HepG2 (cell line): Measurements from ENCODE around the gene UBE2R2. TPM values are rescaled to one million over a fixed set of nuclear protein-coding genes. Genes with fewer than 3 reads are reported as not detected.
A peak's percentile ranks its signal among the peaks of the same experiment; 100 is the strongest.

ENCODE experiments used
- ATAC-seq: fragments of 200-7000 bp; cut with Tn5 transposase; 3 replicates; pipeline ENCODE4 v1.9.1; 2020; ENCODE audit warnings: mild to moderate bottlenecking, moderate library complexity
- BruUV-seq: library from RNA; stranded (reverse); fragments of 400-500 nt; replicated peaks from 2 replicates; lab custom pipeline; 2021; lab: Mats Ljungman, UMichigan
- CTCF ChIA-PET: fragments of 300-600 bp; formaldehyde crosslinking; extraction: SDS; loops from one replicate; lab custom pipeline; 2021; ENCODE audit warnings: low total read pairs, inconsistent platforms, low intra/inter-chr PET ratio; lab: Yijun Ruan, JAX
- POLR2A ChIA-PET: fragments of 350-600 bp; sonication (Branson Sonifier 250); formaldehyde crosslinking; loops from one replicate; lab custom pipeline; 2020; ENCODE audit warnings: antibody characterized with exemption, inconsistent platforms; lab: Yijun Ruan, JAX
- DNase-seq: peaks from one replicate; pipeline ENCODE4 v3.0.0-alpha.2; 2015; ENCODE audit warnings: low spot score
- FAIRE-seq: peaks from 3 replicates; lab custom pipeline; 2011; peaks lifted over from hg19 to GRCh38; lab: Jason Lieb, UNC
- H2AFZ ChIP-seq: one replicate; pipeline ENCODE4 v1.6.1; 2011; ENCODE audit warnings: low read length, inconsistent platforms
- H3K27ac ChIP-seq: fragments of 300-600 bp; 3 replicates; pipeline ENCODE4 v1.8.0; 2011; ENCODE audit warnings: mixed run types, mild to moderate bottlenecking, mixed read lengths, low read length, inconsistent platforms; ENCODE audit not compliant: insufficient read depth; ENCODE audit errors: extremely low read length
- H3K27me3 ChIP-seq, 2 experiments: fragments of 200-600 bp in 1 of 2; 2 replicates in 1 of 2; 3 replicates in 1 of 2; pipeline versions ENCODE4 v1.6.0 to v1.8.0; 2011; ENCODE audit warnings: low read length in 2 of 2, mild to moderate bottlenecking in 2 of 2, moderate library complexity in 2 of 2, inconsistent platforms in 1 of 2; ENCODE audit not compliant: insufficient read depth in 2 of 2, control insufficient read depth in 1 of 2
- H3K36me3 ChIP-seq, 2 experiments: fragments of 200-600 bp in 1 of 2; replicated peaks in 1 of 2; 2 replicates in 1 of 2; 3 replicates in 1 of 2; pipeline versions ENCODE4 v1.5.1 to v1.8.0; 2011; ENCODE audit warnings: low read length in 2 of 2, inconsistent platforms in 1 of 2; ENCODE audit not compliant: insufficient read depth in 2 of 2, control insufficient read depth in 1 of 2
- H3K4me1 ChIP-seq: 2 replicates; pipeline ENCODE4 v1.5.1; 2012; ENCODE audit warnings: low read length, inconsistent platforms; ENCODE audit not compliant: insufficient read depth
- H3K4me2 ChIP-seq: 2 replicates; pipeline ENCODE4 v1.6.0; 2011; ENCODE audit warnings: low read depth, low read length, inconsistent platforms
- H3K4me3 ChIP-seq, 3 experiments: fragments of 200-600 bp in 1 of 3; sonication (generic), shearing (Covaris generic) in 1 of 3; replicated peaks in 1 of 3; 2 replicates each; pipeline ENCODE4 v1.5.1; 2011 to 2016; ENCODE audit warnings: low read length in 3 of 3, inconsistent platforms in 2 of 3, low read depth in 2 of 3, mild to moderate bottlenecking in 2 of 3, control low read depth in 1 of 3, mixed read lengths in 1 of 3; ENCODE audit not compliant: insufficient read depth in 1 of 3
- H3K79me2 ChIP-seq: one replicate; pipeline ENCODE4 v1.6.1; 2011; ENCODE audit warnings: low read length, inconsistent platforms; ENCODE audit not compliant: insufficient read depth
- H3K9ac ChIP-seq: 2 replicates; pipeline ENCODE4 v1.6.0; 2011; ENCODE audit warnings: mild to moderate bottlenecking, low read depth, low read length, inconsistent platforms; ENCODE audit not compliant: insufficient read depth
- H3K9me3 ChIP-seq: 2 replicates; pipeline ENCODE4 v1.5.1; 2012; ENCODE audit warnings: mild to moderate bottlenecking, low read length
- H4K20me1 ChIP-seq: 2 replicates; pipeline ENCODE4 v1.6.0; 2011; ENCODE audit warnings: inconsistent platforms, mild to moderate bottlenecking, low read length, moderate library complexity; ENCODE audit not compliant: insufficient read depth
- ASH2L ChIP-seq: fragments of 300-600, 200-600 bp; sonication (generic); IDR thresholded peaks from 2 replicates; pipeline ENCODE4 v1.7.0; 2017; ENCODE audit warnings: low read depth, mild to moderate bottlenecking, moderate library complexity, mixed read lengths, low read length; ENCODE audit not compliant: insufficient read length
- DNMT3B ChIP-seq: conservative IDR thresholded peaks from 2 replicates; pipeline ENCODE4 v1.6.1; 2016; ENCODE audit warnings: missing biosample characterization, control low read depth
- EHMT2 ChIP-seq: fragments of 200-600 bp; sonication (generic); IDR thresholded peaks from 2 replicates; pipeline ENCODE4 v1.7.0; 2017; ENCODE audit warnings: antibody characterized with exemption, low read depth, low read length, borderline replicate concordance
- HNF4A ChIP-seq: sonication (generic); formaldehyde crosslinking; IDR thresholded peaks from 2 replicates; pipeline ENCODE4 v1.4.0; 2020; ENCODE audit warnings: missing genetic modification reagents
- MEF2D ChIP-seq: sonication (generic); formaldehyde crosslinking; IDR thresholded peaks from 2 replicates; pipeline ENCODE4 v1.5.1; 2020; ENCODE audit warnings: mild to moderate bottlenecking, missing genetic modification reagents
- SMC3 ChIP-seq: IDR thresholded peaks from 2 replicates; pipeline ENCODE4 v1.6.1; 2011; ENCODE audit warnings: low read length, improper control_type of control experiment
- SOX5 ChIP-seq: IDR thresholded peaks from 2 replicates; pipeline ENCODE4 v1.6.1; 2016; ENCODE audit warnings: borderline replicate concordance
- TCF7 ChIP-seq: sonication (generic); IDR thresholded peaks from 2 replicates; pipeline ENCODE4 v1.6.1; 2016; ENCODE audit warnings: antibody characterized with exemption, low read depth
- THYN1 ChIP-seq: sonication (generic); formaldehyde crosslinking; IDR thresholded peaks from 2 replicates; pipeline ENCODE4 v1.8.1; 2023; ENCODE audit warnings: low read depth, mild to moderate bottlenecking, moderate library complexity, missing genetic modification reagents, borderline replicate concordance
- ZBTB42 ChIP-seq: sonication (generic); formaldehyde crosslinking; IDR thresholded peaks from 2 replicates; pipeline ENCODE4 v1.5.0; 2020; ENCODE audit warnings: mild to moderate bottlenecking, missing genetic modification reagents
- ZKSCAN1 ChIP-seq: fragments of 150-350 bp; IDR thresholded peaks from 2 replicates; pipeline ENCODE4 v1.6.1; 2014; ENCODE audit warnings: low read length
- ZNF10 ChIP-seq: sonication (generic); formaldehyde crosslinking; IDR thresholded peaks from 2 replicates; pipeline ENCODE4 v1.4.0; 2020; ENCODE audit warnings: mild to moderate bottlenecking, low read depth, missing genetic modification reagents, borderline replicate concordance
- WGBS: methylation state at CpG from one replicate; pipeline ENCODE4 v1.1.6; 2017; ENCODE audit warnings: low lambda C conversion rate; 5-methylcytosine and 5-hydroxymethylcytosine counted together
- in situ Hi-C: cut with HindIII; loops from 2 replicates; pipeline ENCODE4 v1.10.0; 2017; ENCODE audit warnings: low pct_unique_long_range_greater_than_20kb; ENCODE audit not compliant: extremely low pct_ligation_motif_present
- intact Hi-C: fragments of 100-400 bp; cut with micrococcal nuclease; formaldehyde crosslinking; loops from one replicate; pipeline ENCODE4 v1.10.0; 2022; ENCODE audit not compliant: unreplicated experiment
- polyA plus RNA-seq, 8 experiments: library from polyadenylated mRNA; depleted of rRNA in 3 of 8; stranded (reverse) in 7 of 8; unstranded in 1 of 8; fragments of >200 nt; fragmentation: Illumina TruSeq in 4 of 8; extraction: Trizol in 4 of 8; gene quantifications; 2 replicates each; pipeline versions ENCODE4 v1.2.1 to v1.2.3, GENCODE V29; 2011 to 2016; ENCODE audit warnings: low read depth in 4 of 8, missing spikeins in 1 of 8, mixed read lengths in 1 of 8; ENCODE audit not compliant: insufficient read depth in 1 of 8
- total RNA-seq, 5 experiments: library from RNA; depleted of rRNA; stranded (reverse); fragments of >200 nt; fragmentation: Illumina TruSeq; extraction: Trizol; gene quantifications; 2 replicates each; pipeline ENCODE4 v1.2.3, GENCODE V29; 2016; ENCODE audit warnings: low read depth in 1 of 5
- TF ChIP-seq, protein P1 (sequence below), 2 experiments: sonication (generic) in 1 of 2; formaldehyde crosslinking in 1 of 2; IDR thresholded peaks; 2 replicates each; pipeline versions ENCODE4 v1.5.1 to v1.6.1; 2011 to 2020; ENCODE audit warnings: borderline replicate concordance in 1 of 2, low read depth in 1 of 2, low read length in 1 of 2, mild to moderate bottlenecking in 1 of 2, missing genetic modification reagents in 1 of 2, moderate library complexity in 1 of 2
- TF ChIP-seq, protein P2 (sequence below): IDR thresholded peaks from 2 replicates; pipeline ENCODE4 v1.4.0; 2020; ENCODE audit warnings: mild to moderate bottlenecking, missing genetic modification reagents
- TF ChIP-seq, protein P3 (sequence below): IDR thresholded peaks from 2 replicates; pipeline ENCODE4 v1.6.1; 2016; ENCODE audit warnings: low read depth, borderline replicate concordance

The UBE2R2 gene
- total and polyA plus RNA-seq, 2 of the 13 experiments (the other 11 are each of a cell fraction or from before 2014, with no cell fraction given): 14.8 to 20.9 TPM

- Histone ChIP-seq H3K9ac (peak overlapping the region; percentile 9; the same call in 1 of the 2 replicates), H3K4me2 (peak overlapping the region; percentile 56), H3K4me1 (peaks cover 49% of the 10 kb centered on the region), H4K20me1 (peaks cover 6% of the 10 kb centered on the region; the same call in 1 of the 2 replicates), H3K27ac (peak overlapping the region; percentile 51), H3K27me3 (no peaks in the 10 kb centered on the region; a peak in 1 of 5 replicates), H3K9me3 (no peaks in the 10 kb centered on the region), H3K36me3 (no peaks in the 10 kb centered on the region), H3K79me2 (peaks cover 16% of the 10 kb centered on the region), H3K4me3 (no peak overlapping the region; a peak in 1 of 6 replicates), H2AFZ (no peak overlapping the region)
- in situ Hi-C loops (no loop called here), intact Hi-C loops (loop anchor here (1.0 kb wide), 1 partner anchor 38 kb away; no protein-coding TSS in a partner anchor)
- ChIA-PET CTCF (interaction anchor here (2.8 kb wide), 1 partner anchor 38 kb away, joined by 27 read pairs; no protein-coding TSS in a partner anchor), POLR2A (interaction anchor here (0.5 to 1.4 kb wide), 4 partner anchors 9 to 260 kb away, joined by 3 to 8 read pairs (median 3); no protein-coding TSS in a partner anchor)
- BruUV-seq: no TSS peak
- FAIRE-seq (no peak), ATAC-seq (no peak), DNase-seq (peak; percentile 50)
- 34% methylated on average over 8 of the region's 8 CpGs for WGBS
- TF ChIP-seq DNMT3B (CRISPR knock-in tag) (0 out of 2 replicates have a peak, but pooled peaks have one; percentile 63), ASH2L (peak; percentile 7), ZKSCAN1 (peak; percentile 95), HNF4A (0 out of 2 replicates have a peak, but pooled peaks have one; percentile 1), ZBTB42 (CRISPR knock-in tag) (no peak), TCF7 (peak; percentile 46; the same call in 1 of the 2 replicates), EHMT2 (peak; percentile 26; the same call in 1 of the 2 replicates), SOX5 (CRISPR knock-in tag) (peak; percentile 71; the same call in 1 of the 2 replicates), MEF2D (CRISPR knock-in tag) (0 out of 2 replicates have a peak, but pooled peaks have one; percentile 8), THYN1 (no peak), SMC3 (peak; percentile 53), ZNF10 (no peak)
- TF ChIP-seq, protein P1, sequence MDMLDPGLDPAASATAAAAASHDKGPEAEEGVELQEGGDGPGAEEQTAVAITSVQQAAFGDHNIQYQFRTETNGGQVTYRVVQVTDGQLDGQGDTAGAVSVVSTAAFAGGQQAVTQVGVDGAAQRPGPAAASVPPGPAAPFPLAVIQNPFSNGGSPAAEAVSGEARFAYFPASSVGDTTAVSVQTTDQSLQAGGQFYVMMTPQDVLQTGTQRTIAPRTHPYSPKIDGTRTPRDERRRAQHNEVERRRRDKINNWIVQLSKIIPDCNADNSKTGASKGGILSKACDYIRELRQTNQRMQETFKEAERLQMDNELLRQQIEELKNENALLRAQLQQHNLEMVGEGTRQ (IDR thresholded peaks at IDR 0.05; ENCODE audit: low read depth, low read length): no peak
- TF ChIP-seq, protein P1 (CRISPR knock-in tag; IDR thresholded peaks at IDR 0.05; ENCODE audit: borderline replicate concordance): no peak
- TF ChIP-seq, protein P2, sequence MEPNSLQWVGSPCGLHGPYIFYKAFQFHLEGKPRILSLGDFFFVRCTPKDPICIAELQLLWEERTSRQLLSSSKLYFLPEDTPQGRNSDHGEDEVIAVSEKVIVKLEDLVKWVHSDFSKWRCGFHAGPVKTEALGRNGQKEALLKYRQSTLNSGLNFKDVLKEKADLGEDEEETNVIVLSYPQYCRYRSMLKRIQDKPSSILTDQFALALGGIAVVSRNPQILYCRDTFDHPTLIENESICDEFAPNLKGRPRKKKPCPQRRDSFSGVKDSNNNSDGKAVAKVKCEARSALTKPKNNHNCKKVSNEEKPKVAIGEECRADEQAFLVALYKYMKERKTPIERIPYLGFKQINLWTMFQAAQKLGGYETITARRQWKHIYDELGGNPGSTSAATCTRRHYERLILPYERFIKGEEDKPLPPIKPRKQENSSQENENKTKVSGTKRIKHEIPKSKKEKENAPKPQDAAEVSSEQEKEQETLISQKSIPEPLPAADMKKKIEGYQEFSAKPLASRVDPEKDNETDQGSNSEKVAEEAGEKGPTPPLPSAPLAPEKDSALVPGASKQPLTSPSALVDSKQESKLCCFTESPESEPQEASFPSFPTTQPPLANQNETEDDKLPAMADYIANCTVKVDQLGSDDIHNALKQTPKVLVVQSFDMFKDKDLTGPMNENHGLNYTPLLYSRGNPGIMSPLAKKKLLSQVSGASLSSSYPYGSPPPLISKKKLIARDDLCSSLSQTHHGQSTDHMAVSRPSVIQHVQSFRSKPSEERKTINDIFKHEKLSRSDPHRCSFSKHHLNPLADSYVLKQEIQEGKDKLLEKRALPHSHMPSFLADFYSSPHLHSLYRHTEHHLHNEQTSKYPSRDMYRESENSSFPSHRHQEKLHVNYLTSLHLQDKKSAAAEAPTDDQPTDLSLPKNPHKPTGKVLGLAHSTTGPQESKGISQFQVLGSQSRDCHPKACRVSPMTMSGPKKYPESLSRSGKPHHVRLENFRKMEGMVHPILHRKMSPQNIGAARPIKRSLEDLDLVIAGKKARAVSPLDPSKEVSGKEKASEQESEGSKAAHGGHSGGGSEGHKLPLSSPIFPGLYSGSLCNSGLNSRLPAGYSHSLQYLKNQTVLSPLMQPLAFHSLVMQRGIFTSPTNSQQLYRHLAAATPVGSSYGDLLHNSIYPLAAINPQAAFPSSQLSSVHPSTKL (CRISPR knock-in tag): peak; percentile 10; the same call in 1 of the 2 replicates
- TF ChIP-seq, protein P3, sequence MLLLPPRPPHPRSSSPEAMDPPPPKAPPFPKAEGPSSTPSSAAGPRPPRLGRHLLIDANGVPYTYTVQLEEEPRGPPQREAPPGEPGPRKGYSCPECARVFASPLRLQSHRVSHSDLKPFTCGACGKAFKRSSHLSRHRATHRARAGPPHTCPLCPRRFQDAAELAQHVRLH (CRISPR knock-in tag): no peak
Observed at GRCh38 chr9:33813712-33814641, 3.0 kb upstream of the UBE2R2 start.
